Epithelial cell of esophagus (primary cell): ENCODE data around the gene CTSL.

ENCODE experiments used
- DNase-seq: peaks from one replicate; pipeline ENCODE4 v3.0.0; 2010; ENCODE audit warnings: low read depth
- H3K4me3 ChIP-seq: 2 replicates; pipeline ENCODE4 v1.5.1; 2011; ENCODE audit warnings: mild to moderate bottlenecking, low read length, control low read depth
- TF ChIP-seq, protein P1 (sequence below): IDR thresholded peaks from 2 replicates; pipeline ENCODE4 v1.5.1; 2011; ENCODE audit warnings: low read depth, mild to moderate bottlenecking, low read length, control low read depth, inconsistent platforms; ENCODE audit not compliant: insufficient read depth; ENCODE audit errors: missing control alignments

CTSL gene

GRCh38 chr9:87766697-87767096 lies 40.8 kb downstream of the CTSL start:
- DNase-seq, result peak; percentile 99
- TF ChIP-seq, protein P1, sequence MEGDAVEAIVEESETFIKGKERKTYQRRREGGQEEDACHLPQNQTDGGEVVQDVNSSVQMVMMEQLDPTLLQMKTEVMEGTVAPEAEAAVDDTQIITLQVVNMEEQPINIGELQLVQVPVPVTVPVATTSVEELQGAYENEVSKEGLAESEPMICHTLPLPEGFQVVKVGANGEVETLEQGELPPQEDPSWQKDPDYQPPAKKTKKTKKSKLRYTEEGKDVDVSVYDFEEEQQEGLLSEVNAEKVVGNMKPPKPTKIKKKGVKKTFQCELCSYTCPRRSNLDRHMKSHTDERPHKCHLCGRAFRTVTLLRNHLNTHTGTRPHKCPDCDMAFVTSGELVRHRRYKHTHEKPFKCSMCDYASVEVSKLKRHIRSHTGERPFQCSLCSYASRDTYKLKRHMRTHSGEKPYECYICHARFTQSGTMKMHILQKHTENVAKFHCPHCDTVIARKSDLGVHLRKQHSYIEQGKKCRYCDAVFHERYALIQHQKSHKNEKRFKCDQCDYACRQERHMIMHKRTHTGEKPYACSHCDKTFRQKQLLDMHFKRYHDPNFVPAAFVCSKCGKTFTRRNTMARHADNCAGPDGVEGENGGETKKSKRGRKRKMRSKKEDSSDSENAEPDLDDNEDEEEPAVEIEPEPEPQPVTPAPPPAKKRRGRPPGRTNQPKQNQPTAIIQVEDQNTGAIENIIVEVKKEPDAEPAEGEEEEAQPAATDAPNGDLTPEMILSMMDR, result no peak
- no peak overlapping the region for H3K4me3 ChIP-seq

DNA sequence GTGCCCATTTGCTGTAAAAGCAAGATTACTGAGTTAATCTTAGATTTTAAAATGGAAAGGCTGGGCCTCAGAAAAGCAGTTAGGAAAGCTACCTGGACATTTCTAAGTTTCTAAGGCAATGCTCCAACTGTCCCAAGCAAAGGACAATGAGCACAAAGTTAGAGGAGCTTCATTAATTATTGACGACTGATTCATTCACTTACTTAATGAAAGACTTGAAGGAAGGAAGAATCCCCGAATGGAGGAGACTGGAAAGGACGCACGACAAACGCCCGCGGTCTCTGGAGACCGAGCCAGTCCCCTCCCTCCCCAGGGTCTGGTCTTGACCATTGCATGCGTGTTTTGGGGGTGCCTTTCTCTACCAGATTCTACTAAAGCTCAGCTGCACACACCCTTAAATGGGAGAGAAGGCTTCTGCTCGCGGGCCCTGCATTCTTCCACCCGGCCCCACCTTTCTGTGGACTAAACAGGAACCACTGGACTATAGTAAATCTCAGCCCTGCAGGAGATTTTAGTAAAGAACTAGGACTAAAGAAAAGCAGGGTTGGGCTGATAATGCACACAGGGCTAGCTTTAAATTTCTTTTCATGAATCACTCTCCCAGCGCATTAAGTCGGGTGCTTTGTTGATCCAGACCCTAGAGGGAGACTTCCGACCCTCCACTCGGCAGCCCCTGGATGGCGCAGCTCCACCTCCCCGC lies 44.8 kb downstream of the CTSL start:
- H3K4me3 ChIP-seq, result no peak overlapping the region
- TF ChIP-seq, protein P1, result no peak
- no peak for DNase-seq

- H3K4me3 ChIP-seq, result no peak overlapping the region
- no peak for DNase-seq
- TF ChIP-seq, protein P1, result no peak
These were observed 45.5 kb downstream of the CTSL start for GRCh38 chr9:87771316-87772006.

GRCh38 chr9:87776481-87777379 lies 50.8 kb downstream of the CTSL start:
- no peak for DNase-seq
- H3K4me3 ChIP-seq, result no peak overlapping the region
- TF ChIP-seq, protein P1, result no peak

GRCh38 chr9:87778996-87779395 lies 53.1 kb downstream of the CTSL start:
- TF ChIP-seq, protein P1, result no peak
- no peak overlapping the region for H3K4me3 ChIP-seq
- no peak for DNase-seq
